Astrocyte (in vitro differentiated cells and primary cell): ENCODE data around the gene HNRNPF.

ENCODE experiments used
- CTCF ChIP-seq: IDR thresholded peaks from 2 replicates; pipeline ENCODE4 v1.5.1; 2011; ENCODE audit warnings: low read depth, mild to moderate bottlenecking, inconsistent platforms, low read length, moderate library complexity; ENCODE audit not compliant: insufficient read depth
- EZH2 ChIP-seq: IDR thresholded peaks from 2 replicates; pipeline ENCODE4 v1.6.1; 2012; ENCODE audit warnings: mild to moderate bottlenecking, low read length, inconsistent platforms; ENCODE audit not compliant: insufficient read depth

GRCh38 chr10:43385412-43386004 lies 23.5 kb downstream of the HNRNPF start:
- no peak for TF ChIP-seq CTCF
- TF ChIP-seq EZH2 = no peak
